SU-DHL-6 (cell line): ENCODE data around the gene TMEM235.

Experiments used
- H2AFZ ChIP-seq: fragments of 200-600 bp; sonication (generic); 2 replicates; pipeline ENCODE4 v1.6.1; 2014; ENCODE audit warnings: low read depth, mild to moderate bottlenecking, moderate library complexity, mixed read lengths, antibody characterized with exemption, low read length; ENCODE audit not compliant: severe bottlenecking
- H3F3A ChIP-seq: fragments of 200-600 bp; shearing (Covaris generic); 2 replicates; pipeline ENCODE4 v1.6.0; 2016; ENCODE audit warnings: antibody characterized with exemption, mild to moderate bottlenecking; ENCODE audit not compliant: insufficient read depth
- H3K27ac ChIP-seq: fragments of 200-600 bp; sonication (generic); 2 replicates; pipeline ENCODE4 v1.5.1; 2016; ENCODE audit warnings: low read depth, mild to moderate bottlenecking, low read length, moderate library complexity, mixed read lengths
- H3K27me3 ChIP-seq: fragments of 200-600 bp; sonication (generic), shearing (Covaris generic); 2 replicates; pipeline ENCODE4 v1.6.0; 2014; ENCODE audit warnings: mild to moderate bottlenecking, low read length
- H3K36me3 ChIP-seq: fragments of 200-600 bp; sonication (generic); 2 replicates; pipeline ENCODE4 v1.6.1; 2014; ENCODE audit warnings: mild to moderate bottlenecking, low read length, mixed read lengths
- H3K4me2 ChIP-seq: fragments of 300-600, 200-600 bp; shearing (Covaris generic), sonication (generic); 2 replicates; pipeline ENCODE4 v1.6.0; 2014; ENCODE audit warnings: low read length, low read depth, mild to moderate bottlenecking; ENCODE audit not compliant: poor library complexity, severe bottlenecking
- H3K4me3 ChIP-seq: fragments of 200-600 bp; sonication (generic); 2 replicates; pipeline ENCODE4 v1.5.1; 2014; ENCODE audit warnings: antibody characterized with exemption, low read length, mild to moderate bottlenecking, mixed read lengths; ENCODE audit not compliant: insufficient read depth, poor library complexity, severe bottlenecking
- H3K79me2 ChIP-seq: fragments of 200-600 bp; sonication (generic); 2 replicates; pipeline ENCODE4 v1.6.1; 2014; ENCODE audit warnings: mild to moderate bottlenecking, low read length, moderate library complexity; ENCODE audit not compliant: insufficient read depth
- H3K9ac ChIP-seq: fragments of 200-600 bp; sonication (generic); 2 replicates; pipeline ENCODE4 v1.7.0; 2014; ENCODE audit warnings: mild to moderate bottlenecking, low read length
- H3K9me2 ChIP-seq: fragments of 200-600 bp; sonication (generic); replicated peaks from 2 replicates; pipeline ENCODE4 v1.6.1; 2014; ENCODE audit warnings: low read length; ENCODE audit not compliant: insufficient read depth
- H3K9me3 ChIP-seq: fragments of 200-600 bp; sonication (generic); 2 replicates; pipeline ENCODE4 v1.6.1; 2014; ENCODE audit warnings: low read length, mixed read lengths; ENCODE audit not compliant: insufficient read depth
- H4K20me1 ChIP-seq: fragments of 200-600 bp; sonication (generic); 2 replicates; pipeline ENCODE4 v1.6.1; 2014; ENCODE audit warnings: low read depth, mild to moderate bottlenecking, antibody characterized with exemption, low read length, moderate library complexity, mixed read lengths
- CTCF ChIP-seq: fragments of 200-600 bp; sonication (generic); IDR thresholded peaks from one replicate; pipeline ENCODE4 v1.5.1; 2017; ENCODE audit warnings: antibody characterized with exemption, mild to moderate bottlenecking, low read length, moderate library complexity; ENCODE audit not compliant: insufficient read depth, poor library complexity, severe bottlenecking
- EZH2phosphoT487 ChIP-seq: fragments of 200-600 bp; sonication (generic), shearing (Covaris generic); conservative IDR thresholded peaks from 2 replicates; pipeline ENCODE4 v1.6.1; 2018; ENCODE audit warnings: mild to moderate bottlenecking, antibody characterized with exemption, low read length, moderate library complexity, mixed read lengths

TMEM235 gene

GRCh38 chr17:78200451-78200850, 31.0 kb upstream of the TMEM235 start:
- H3K4me2 ChIP-seq, result no peak overlapping the region
- no peaks in the 10 kb centered on the region for H4K20me1 ChIP-seq
- TF ChIP-seq EZH2phosphoT487 (no peak), CTCF (no peak)
- no peaks in the 10 kb centered on the region for H3K9me2 ChIP-seq
- no peak overlapping the region for H2AFZ ChIP-seq
- no peaks in the 10 kb centered on the region for H3K27me3 ChIP-seq
- H3K27ac ChIP-seq, result no peak overlapping the region
- no peaks in the 10 kb centered on the region for H3K9me3 ChIP-seq
- 0 out of 2 replicates have a peak, but pooled peaks cover 2% of the 10 kb centered on the region for H3K36me3 ChIP-seq
- no peak overlapping the region for H3K9ac ChIP-seq
- H3F3A ChIP-seq, result no peaks in the 10 kb centered on the region
- peaks cover 12% of the 10 kb centered on the region; the same call in 1 of the 2 replicates for H3K79me2 ChIP-seq
- no peak overlapping the region for H3K4me3 ChIP-seq

GRCh38 chr17:78202666-78203065, 28.8 kb upstream of the TMEM235 start:
- no peaks in the 10 kb centered on the region for H4K20me1 ChIP-seq
- no peaks in the 10 kb centered on the region for H3K36me3 ChIP-seq
- H3K79me2 ChIP-seq, result peaks cover 12% of the 10 kb centered on the region; the same call in 1 of the 2 replicates
- no peaks in the 10 kb centered on the region for H3F3A ChIP-seq
- no peak overlapping the region for H2AFZ ChIP-seq
- no peaks in the 10 kb centered on the region for H3K9me3 ChIP-seq
- no peaks in the 10 kb centered on the region for H3K9me2 ChIP-seq
- H3K27ac ChIP-seq, result no peak overlapping the region
- no peak overlapping the region for H3K4me3 ChIP-seq
- H3K4me2 ChIP-seq, result no peak overlapping the region
- TF ChIP-seq CTCF, result no peak
- TF ChIP-seq EZH2phosphoT487, result no peak
- H3K9ac ChIP-seq, result no peak overlapping the region
- H3K27me3 ChIP-seq, result no peaks in the 10 kb centered on the region

GRCh38 chr17:78204387-78205123, 26.9 kb upstream of the TMEM235 start:
- Histone ChIP-seq H3F3A (no peaks in the 10 kb centered on the region), H3K79me2 (peaks cover 12% of the 10 kb centered on the region; the same call in 1 of the 2 replicates), H3K9me2 (no peaks in the 10 kb centered on the region), H2AFZ (no peak overlapping the region), H3K9ac (no peak overlapping the region), H3K27me3 (no peaks in the 10 kb centered on the region), H3K9me3 (no peaks in the 10 kb centered on the region), H4K20me1 (no peaks in the 10 kb centered on the region), H3K4me3 (no peak overlapping the region), H3K36me3 (no peaks in the 10 kb centered on the region), H3K27ac (no peak overlapping the region), H3K4me2 (no peak overlapping the region)
- TF ChIP-seq CTCF, result no peak
- TF ChIP-seq EZH2phosphoT487, result no peak
